Naive thymus-derived CD4-positive, alpha-beta T cell (primary cell): ENCODE data around the gene NISCH. TPM values are rescaled to one million over a fixed set of nuclear protein-coding genes. Genes with fewer than 3 reads are reported as not detected.
A peak's percentile ranks its signal among the peaks of the same experiment; 100 is the strongest.

ENCODE experiments used
- ATAC-seq: fragments of 150-1000 bp; cut with Tn5 transposase; 2 replicates; pipeline ENCODE4 v1.10.0; 2021; ENCODE audit warnings: mild to moderate bottlenecking, moderate library complexity
- CTCF ChIA-PET: fragments of 350-600 bp; sonication (Branson Sonifier 250); formaldehyde crosslinking; loops from one replicate; lab custom pipeline; 2021; ENCODE audit warnings: antibody characterized with exemption; lab: Charles Lee
- POLR2A ChIA-PET: fragments of 350-600 bp; sonication (Branson Sonifier 250); formaldehyde crosslinking; loops from one replicate; lab custom pipeline; 2021; ENCODE audit warnings: antibody characterized with exemption, inconsistent platforms; lab: Charles Lee
- DNase-seq, 9 donors: peaks; one replicate each; pipeline versions ENCODE4 v3.0.0 to v3.0.0-alpha.2; 2020 to 2022; ENCODE audit warnings: mixed read lengths in 1 of 9
- H3K27ac ChIP-seq: one replicate; pipeline ENCODE4 v1.7.0; 2013; ENCODE audit warnings: mild to moderate bottlenecking, low read depth, low read length, moderate library complexity
- H3K27me3 ChIP-seq, 2 donors: one replicate each; pipeline ENCODE4 v1.7.0; 2013; ENCODE audit warnings: low read length in 2 of 2, mild to moderate bottlenecking in 2 of 2, moderate library complexity in 2 of 2; ENCODE audit not compliant: control insufficient read depth in 2 of 2, insufficient read depth in 2 of 2
- H3K36me3 ChIP-seq, 3 experiments: 1 replicate in 2 of 3; 2 replicates in 1 of 3; pipeline ENCODE4 v1.7.0; 2013; ENCODE audit warnings: low read length in 3 of 3, mild to moderate bottlenecking in 3 of 3, moderate library complexity in 1 of 3; ENCODE audit not compliant: insufficient read depth in 3 of 3, control insufficient read depth in 2 of 3
- H3K4me1 ChIP-seq, 2 donors: one replicate each; pipeline ENCODE4 v1.7.0; 2013; ENCODE audit warnings: low read length in 2 of 2, mild to moderate bottlenecking in 2 of 2, moderate library complexity in 1 of 2; ENCODE audit not compliant: control insufficient read depth in 2 of 2, insufficient read depth in 2 of 2
- H3K4me3 ChIP-seq: 2 replicates; pipeline ENCODE4 v1.7.0; 2013; ENCODE audit warnings: mild to moderate bottlenecking, low read length
- H3K9me3 ChIP-seq, 3 experiments: 1 replicate in 2 of 3; 2 replicates in 1 of 3; pipeline ENCODE4 v1.7.0; 2013; ENCODE audit warnings: low read length in 3 of 3; ENCODE audit not compliant: control insufficient read depth in 2 of 3
- H3K27ac Mint-ChIP-seq, 9 donors: one replicate each; pipeline ENCODE4 v1.8.0; 2020 to 2022; ENCODE audit warnings: mixed read lengths in 9 of 9, mild to moderate bottlenecking in 8 of 9, moderate library complexity in 5 of 9, inconsistent platforms in 2 of 9
- H3K27me3 Mint-ChIP-seq, 5 donors: one replicate each; pipeline ENCODE4 v1.8.0; 2021 to 2022; ENCODE audit warnings: mixed read lengths in 5 of 5, mild to moderate bottlenecking in 1 of 5
- H3K36me3 Mint-ChIP-seq, 5 donors: one replicate each; pipeline ENCODE4 v1.8.0; 2020 to 2022; ENCODE audit warnings: mixed read lengths in 5 of 5, mild to moderate bottlenecking in 3 of 5, inconsistent platforms in 1 of 5
- H3K4me1 Mint-ChIP-seq, 7 donors: one replicate each; pipeline ENCODE4 v1.8.0; 2020 to 2022; ENCODE audit warnings: mixed read lengths in 7 of 7, mild to moderate bottlenecking in 3 of 7, inconsistent platforms in 1 of 7
- H3K4me3 Mint-ChIP-seq, 10 donors: one replicate each; pipeline ENCODE4 v1.8.0; 2020 to 2022; ENCODE audit warnings: mild to moderate bottlenecking in 10 of 10, mixed read lengths in 10 of 10, moderate library complexity in 6 of 10, inconsistent platforms in 2 of 10
- H3K9me3 Mint-ChIP-seq, 11 donors: one replicate each; pipeline ENCODE4 v1.8.0; 2020 to 2022; ENCODE audit warnings: mixed read lengths in 11 of 11, mild to moderate bottlenecking in 4 of 11, inconsistent platforms in 1 of 11, moderate library complexity in 1 of 11
- intact Hi-C, 2 donors: fragments of 100-400 bp; cut with micrococcal nuclease; formaldehyde crosslinking; loops; one replicate each; pipeline ENCODE4 v1.15.1; 2023
- polyA plus RNA-seq, 2 donors: library from polyadenylated mRNA; unstranded; fragments of 300-500 nt; fragmentation: Illumina TruSeq; gene quantifications; one replicate each; pipeline ENCODE4 v1.2.3, GENCODE V29; 2021
- total RNA-seq, 6 experiments: library from RNA in 5 of 6; stranded (reverse) in 5 of 6; gene quantifications; 1 replicate in 5 of 6; 2 replicates in 1 of 6; pipeline ENCODE4 v1.2.3 and lab custom pipeline; 2021 to 2026

The NISCH gene
- total and polyA plus RNA-seq, 7 experiments from 2014 or later = 21.4 to 210 (median 131) TPM

DNA sequence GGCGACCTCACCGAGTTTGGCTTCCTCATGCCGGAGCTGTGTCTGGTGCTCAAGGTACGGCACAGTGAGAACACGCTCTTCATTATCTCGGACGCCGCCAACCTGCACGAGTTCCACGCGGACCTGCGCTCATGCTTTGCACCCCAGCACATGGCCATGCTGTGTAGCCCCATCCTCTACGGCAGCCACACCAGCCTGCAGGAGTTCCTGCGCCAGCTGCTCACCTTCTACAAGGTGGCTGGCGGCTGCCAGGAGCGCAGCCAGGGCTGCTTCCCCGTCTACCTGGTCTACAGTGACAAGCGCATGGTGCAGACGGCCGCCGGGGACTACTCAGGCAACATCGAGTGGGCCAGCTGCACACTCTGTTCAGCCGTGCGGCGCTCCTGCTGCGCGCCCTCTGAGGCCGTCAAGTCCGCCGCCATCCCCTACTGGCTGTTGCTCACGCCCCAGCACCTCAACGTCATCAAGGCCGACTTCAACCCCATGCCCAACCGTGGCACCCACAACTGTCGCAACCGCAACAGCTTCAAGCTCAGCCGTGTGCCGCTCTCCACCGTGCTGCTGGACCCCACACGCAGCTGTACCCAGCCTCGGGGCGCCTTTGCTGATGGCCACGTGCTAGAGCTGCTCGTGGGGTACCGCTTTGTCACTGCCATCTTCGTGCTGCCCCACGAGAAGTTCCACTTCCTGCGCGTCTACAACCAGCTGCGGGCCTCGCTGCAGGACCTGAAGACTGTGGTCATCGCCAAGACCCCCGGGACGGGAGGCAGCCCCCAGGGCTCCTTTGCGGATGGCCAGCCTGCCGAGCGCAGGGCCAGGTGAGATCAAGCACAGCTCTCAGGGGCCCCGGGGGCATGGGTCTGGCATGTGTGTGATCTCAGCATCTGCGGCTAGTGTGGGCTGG is 32.6 kb downstream of the NISCH start:
- H3K9me3 ChIP-seq = no peaks in the 10 kb centered on the region
- H3K36me3 ChIP-seq = peaks cover 0 to 92% (median 0%) of the 10 kb centered on the region in 3 experiments
- intact Hi-C loops = no loop called here
- H3K4me3 Mint-ChIP-seq = no peak overlapping the region
- H3K4me1 Mint-ChIP-seq = peaks cover 0 to 9% (median 0%) of the 10 kb centered on the region in 7 donors
- ChIA-PET POLR2A (no interaction called here), CTCF (no interaction called here)
- ATAC-seq (no peak), DNase-seq (no peak)
- no peaks in the 10 kb centered on the region for H3K9me3 Mint-ChIP-seq
- H3K27me3 ChIP-seq = no peaks in the 10 kb centered on the region
- no peak overlapping the region for H3K27ac ChIP-seq
- H3K27me3 Mint-ChIP-seq = no peaks in the 10 kb centered on the region
- no peak overlapping the region for H3K27ac Mint-ChIP-seq
- H3K36me3 Mint-ChIP-seq = peaks cover 0 to 29% (median 2%) of the 10 kb centered on the region in 5 donors
- no peaks in the 10 kb centered on the region for H3K4me1 ChIP-seq
- H3K4me3 ChIP-seq = no peak overlapping the region

DNA sequence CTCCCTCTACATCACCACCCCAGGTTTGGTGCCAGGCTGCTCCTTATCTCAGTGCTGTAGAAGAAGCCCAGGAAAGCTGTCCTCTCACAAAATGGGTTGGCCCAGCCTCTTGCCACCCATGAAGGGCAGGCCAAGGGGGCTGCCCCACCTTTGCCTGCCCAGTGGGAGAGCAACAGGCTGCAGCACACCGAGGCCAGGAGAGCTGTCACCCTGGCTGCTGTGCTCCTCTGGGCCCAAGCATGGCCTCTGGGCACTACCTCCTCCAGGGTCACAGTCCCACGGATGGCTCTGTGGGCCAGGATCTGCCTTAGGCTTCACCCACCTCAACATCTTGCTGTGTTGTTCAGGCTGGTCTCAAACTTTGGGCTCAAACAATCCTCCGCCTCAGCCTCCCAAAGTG is 33.3 kb downstream of the NISCH start:
- ATAC-seq (no peak), DNase-seq (no peak)
- intact Hi-C loops = no loop called here
- Histone ChIP-seq H3K27me3 (no peaks in the 10 kb centered on the region), H3K27ac (no peak overlapping the region), H3K36me3 (peaks cover 0 to 90% (median 0%) of the 10 kb centered on the region in 3 experiments), H3K4me3 (no peak overlapping the region), H3K9me3 (no peaks in the 10 kb centered on the region), H3K4me1 (no peaks in the 10 kb centered on the region)
- Mint-ChIP-seq H3K9me3 (no peaks in the 10 kb centered on the region), H3K4me1 (peaks cover 0 to 9% (median 0%) of the 10 kb centered on the region in 7 donors), H3K27me3 (no peaks in the 10 kb centered on the region), H3K36me3 (peaks cover 0 to 29% (median 2%) of the 10 kb centered on the region in 5 donors), H3K4me3 (no peak overlapping the region), H3K27ac (no peak overlapping the region)
- ChIA-PET CTCF (interaction anchor here (1.1 kb wide), 1 partner anchor 9 kb away, joined by 3 read pairs; no protein-coding TSS in a partner anchor), POLR2A (no interaction called here)

DNA sequence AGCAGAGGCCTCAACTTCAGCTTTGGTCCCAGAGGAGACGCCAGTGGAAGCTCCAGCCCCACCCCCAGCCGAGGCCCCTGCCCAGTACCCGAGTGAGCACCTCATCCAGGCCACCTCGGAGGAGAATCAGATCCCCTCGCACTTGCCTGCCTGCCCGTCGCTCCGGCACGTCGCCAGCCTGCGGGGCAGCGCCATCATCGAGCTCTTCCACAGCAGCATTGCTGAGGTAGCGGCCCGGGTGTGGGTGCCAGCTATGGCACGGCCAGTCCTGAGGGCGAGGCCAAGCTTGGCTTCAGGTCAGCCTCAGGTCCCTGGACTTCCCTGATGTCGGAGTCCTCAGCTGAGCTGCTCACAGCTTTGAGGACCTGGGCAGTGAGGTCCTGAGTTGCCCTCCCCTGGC is 34.0 kb downstream of the NISCH start:
- H3K27me3 ChIP-seq = no peaks in the 10 kb centered on the region
- Mint-ChIP-seq H3K4me1 (peaks cover 0 to 9% (median 0%) of the 10 kb centered on the region in 7 donors), H3K36me3 (peaks cover 0 to 29% (median 2%) of the 10 kb centered on the region in 5 donors), H3K27me3 (no peaks in the 10 kb centered on the region), H3K9me3 (no peaks in the 10 kb centered on the region), H3K27ac (no peak overlapping the region), H3K4me3 (no peak overlapping the region)
- no peak overlapping the region for H3K27ac ChIP-seq
- ChIA-PET POLR2A (no interaction called here), CTCF (interaction anchor here (1.1 kb wide), 1 partner anchor 9 kb away, joined by 3 read pairs; no protein-coding TSS in a partner anchor)
- intact Hi-C loops = no loop called here
- DNase-seq (no peak), ATAC-seq (no peak)
- no peak overlapping the region for H3K4me3 ChIP-seq
- H3K36me3 ChIP-seq = peaks cover 0 to 89% (median 0%) of the 10 kb centered on the region in 3 experiments
- H3K9me3 ChIP-seq = no peaks in the 10 kb centered on the region
- no peaks in the 10 kb centered on the region for H3K4me1 ChIP-seq

DNA sequence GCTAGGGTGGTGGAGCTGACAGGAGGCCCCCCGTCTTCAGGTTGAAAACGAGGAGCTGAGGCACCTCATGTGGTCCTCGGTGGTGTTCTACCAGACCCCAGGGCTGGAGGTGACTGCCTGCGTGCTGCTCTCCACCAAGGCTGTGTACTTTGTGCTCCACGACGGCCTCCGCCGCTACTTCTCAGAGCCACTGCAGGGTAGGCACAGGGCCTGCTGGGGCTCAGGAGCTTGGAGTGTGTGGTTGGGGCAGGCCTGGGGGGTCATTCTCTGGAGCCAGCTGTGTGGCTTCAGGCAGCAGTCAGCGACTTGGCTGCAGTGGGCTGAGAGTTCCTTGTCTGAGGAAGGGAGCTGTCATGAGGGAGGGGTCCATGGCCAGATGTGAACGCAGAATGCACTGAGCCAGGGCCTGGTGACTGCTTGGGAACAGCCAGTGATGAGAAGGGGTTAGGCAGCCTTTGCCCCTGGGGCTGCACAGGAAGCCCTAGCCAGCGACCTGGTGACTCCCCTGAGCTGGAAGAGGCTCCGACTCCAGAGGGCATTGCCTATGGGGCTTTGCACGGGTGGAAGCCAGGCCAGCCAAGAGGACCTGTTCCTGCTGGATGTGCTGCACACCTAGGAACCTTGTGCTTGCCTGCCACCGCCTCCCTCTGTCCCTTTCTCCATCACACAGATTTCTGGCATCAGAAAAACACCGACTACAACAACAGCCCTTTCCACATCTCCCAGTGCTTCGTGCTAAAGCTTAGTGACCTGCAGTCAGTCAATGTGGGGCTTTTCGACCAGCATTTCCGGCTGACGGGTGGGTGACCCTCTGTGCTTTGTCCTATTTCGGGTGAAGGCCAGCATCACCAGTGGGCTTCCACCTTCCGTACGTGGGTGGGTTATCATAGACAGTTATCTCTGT is 34.9 kb downstream of the NISCH start:
- no peak overlapping the region for H3K4me3 ChIP-seq
- no peaks in the 10 kb centered on the region for H3K9me3 ChIP-seq
- Mint-ChIP-seq H3K9me3 (no peaks in the 10 kb centered on the region), H3K27me3 (no peaks in the 10 kb centered on the region), H3K27ac (peak overlapping the region in 1 of 9 donors; percentile 75), H3K4me3 (no peak overlapping the region), H3K4me1 (peaks cover 0 to 9% (median 0%) of the 10 kb centered on the region in 7 donors), H3K36me3 (peaks cover 0 to 29% (median 2%) of the 10 kb centered on the region in 5 donors)
- ChIA-PET CTCF (no interaction called here), POLR2A (no interaction called here)
- no peaks in the 10 kb centered on the region for H3K4me1 ChIP-seq
- H3K27me3 ChIP-seq = no peaks in the 10 kb centered on the region
- no peak overlapping the region for H3K27ac ChIP-seq
- ATAC-seq (no peak), DNase-seq (no peak)
- peaks cover 0 to 81% (median 0%) of the 10 kb centered on the region in 3 experiments for H3K36me3 ChIP-seq
- intact Hi-C loops = no loop called here

DNA sequence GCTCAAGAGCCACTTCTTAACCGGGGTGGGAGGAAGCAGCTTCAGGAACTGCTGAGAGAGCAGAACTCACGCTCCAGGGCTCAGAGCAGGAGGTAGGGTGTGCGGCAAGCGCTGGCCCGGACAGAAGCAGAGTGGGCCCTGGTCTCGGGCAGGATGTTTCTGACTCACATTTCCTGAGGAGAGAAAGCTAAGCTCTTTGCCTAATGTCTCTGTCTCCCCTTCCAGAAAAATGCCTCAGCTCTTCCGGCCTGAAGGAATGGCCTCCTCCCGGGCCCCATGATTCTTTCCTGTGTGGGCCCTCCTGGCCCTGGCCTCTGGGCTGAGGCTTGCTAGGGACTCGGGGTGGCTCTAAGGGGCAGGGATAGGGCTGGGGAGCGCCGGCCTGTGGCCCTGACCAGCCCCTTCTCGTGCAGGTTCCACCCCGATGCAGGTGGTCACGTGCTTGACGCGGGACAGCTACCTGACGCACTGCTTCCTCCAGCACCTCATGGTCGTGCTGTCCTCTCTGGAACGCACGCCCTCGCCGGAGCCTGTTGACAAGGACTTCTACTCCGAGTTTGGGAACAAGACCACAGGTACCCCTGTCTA is 35.6 kb downstream of the NISCH start:
- Mint-ChIP-seq H3K4me3 (no peak overlapping the region), H3K9me3 (no peaks in the 10 kb centered on the region), H3K27ac (no peak overlapping the region), H3K27me3 (no peaks in the 10 kb centered on the region), H3K4me1 (peaks cover 0 to 9% (median 0%) of the 10 kb centered on the region in 7 donors), H3K36me3 (peaks cover 0 to 25% (median 2%) of the 10 kb centered on the region in 5 donors)
- POLR2A ChIA-PET = no interaction called here
- Histone ChIP-seq H3K4me3 (no peak overlapping the region), H3K4me1 (no peaks in the 10 kb centered on the region), H3K27ac (no peak overlapping the region), H3K9me3 (no peaks in the 10 kb centered on the region), H3K36me3 (peaks cover 0 to 73% (median 0%) of the 10 kb centered on the region in 3 experiments), H3K27me3 (no peaks in the 10 kb centered on the region)
- DNase-seq (no peak), ATAC-seq (peak; percentile 64)
- CTCF ChIA-PET = no interaction called here
- intact Hi-C loops = no loop called here

DNA sequence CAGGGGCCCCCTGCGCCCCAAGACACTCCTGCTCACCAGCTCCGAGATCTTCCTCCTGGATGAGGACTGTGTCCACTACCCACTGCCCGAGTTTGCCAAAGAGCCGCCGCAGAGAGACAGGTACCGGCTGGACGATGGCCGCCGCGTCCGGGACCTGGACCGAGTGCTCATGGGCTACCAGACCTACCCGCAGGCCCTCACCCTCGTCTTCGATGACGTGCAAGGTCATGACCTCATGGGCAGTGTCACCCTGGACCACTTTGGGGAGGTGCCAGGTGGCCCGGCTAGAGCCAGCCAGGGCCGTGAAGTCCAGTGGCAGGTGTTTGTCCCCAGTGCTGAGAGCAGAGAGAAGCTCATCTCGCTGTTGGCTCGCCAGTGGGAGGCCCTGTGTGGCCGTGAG is 36.7 kb downstream of the NISCH start:
- intact Hi-C loops = no loop called here
- no peak overlapping the region for H3K4me3 Mint-ChIP-seq
- H3K9me3 ChIP-seq = no peaks in the 10 kb centered on the region
- H3K27me3 Mint-ChIP-seq = no peaks in the 10 kb centered on the region
- H3K4me1 ChIP-seq = no peaks in the 10 kb centered on the region
- H3K36me3 ChIP-seq = peaks cover 0 to 63% (median 0%) of the 10 kb centered on the region in 3 experiments
- POLR2A ChIA-PET = interaction anchor here (0.9 kb wide), 1 partner anchor 19 kb away, joined by 3 read pairs; no protein-coding TSS in a partner anchor
- H3K4me3 ChIP-seq = no peak overlapping the region
- no peaks in the 10 kb centered on the region for H3K9me3 Mint-ChIP-seq
- CTCF ChIA-PET = no interaction called here
- DNase-seq (no peak), ATAC-seq (no peak)
- no peak overlapping the region for H3K27ac ChIP-seq
- peaks cover 0 to 9% (median 0%) of the 10 kb centered on the region in 7 donors for H3K4me1 Mint-ChIP-seq
- H3K27ac Mint-ChIP-seq = no peak overlapping the region
- H3K27me3 ChIP-seq = no peaks in the 10 kb centered on the region
- peaks cover 0 to 25% (median 2%) of the 10 kb centered on the region in 5 donors for H3K36me3 Mint-ChIP-seq
